Lower leg skin (tissue), 3 donors: Measurements from ENCODE around the gene TBC1D24.

Experiments used
- CTCF ChIP-seq, 3 donors: fragments of 450-650 bp; IDR thresholded peaks; one replicate each; pipeline ENCODE4 v1.5.1; 2016; ENCODE audit warnings: antibody characterized with exemption in 3 of 3, mild to moderate bottlenecking in 3 of 3, moderate library complexity in 2 of 3
- POLR2A ChIP-seq, 2 donors: fragments of 450-650 bp; IDR thresholded peaks; one replicate each; pipeline ENCODE4 v1.6.1; 2016 to 2017; ENCODE audit warnings: antibody characterized with exemption in 2 of 2, mild to moderate bottlenecking in 1 of 2, moderate library complexity in 1 of 2

- TF ChIP-seq CTCF (IDR thresholded peaks at IDR 0.05) (no peak), POLR2A (IDR thresholded peaks at IDR 0.05) (no peak)
These were observed 46.0 kb downstream of the TBC1D24 start for GRCh38 chr16:2520784-2521531.
